ENCODE results near the gene DDX31. TPM values are rescaled to one million over a fixed set of nuclear protein-coding genes. Genes with fewer than 3 reads are reported as not detected.

The DDX31 gene
- total RNA-seq, 1 experiment from 2014 or later, result 19.2 TPM

- Histone ChIP-seq H2AFZ (no peak overlapping the region), H3K36me3 (ENCODE audit: low read depth) (no peaks in the 10 kb centered on the region; the same call in 1 of the 2 replicates), H3K27ac (no peak overlapping the region), H3F3A (ENCODE audit: insufficient read depth, low read depth) (no peaks in the 10 kb centered on the region), H3K4me2 (no peak overlapping the region), H3K4me3 (no peak overlapping the region), H3K9me3 (ENCODE audit: insufficient read depth, low read depth) (no peaks in the 10 kb centered on the region), H4K20me1 (ENCODE audit: insufficient read depth) (no peaks in the 10 kb centered on the region), H3K79me2 (ENCODE audit: low read depth) (no peaks in the 10 kb centered on the region), H3K27me3 (ENCODE audit: insufficient read depth, low read depth) (no peaks in the 10 kb centered on the region), H3K4me1 (replicated peaks; ENCODE audit: insufficient read depth) (no peaks in the 10 kb centered on the region), H3K9me2 (ENCODE audit: insufficient read depth) (no peaks in the 10 kb centered on the region)
- TF ChIP-seq EZH2 (IDR thresholded peaks at IDR 0.05; ENCODE audit: low read depth) (no peak), CTCF (conservative IDR thresholded peaks at IDR 0.05) (no peak)
- CTCF ChIA-PET, result no interaction called here
- BruUV-seq (replicated peaks), result no TSS peak
- POLR2A ChIA-PET (ENCODE audit: unreplicated experiment), result no interaction called here
- no peak for DNase-seq
- intact Hi-C loops (cut with micrococcal nuclease; ENCODE audit: unreplicated experiment), result no loop called here
Measured at GRCh38 chr9:132637801-132638200, 32.0 kb downstream of the DDX31 start.

- H3K9me2 ChIP-seq (ENCODE audit: insufficient read depth), result no peaks in the 10 kb centered on the region
- H3K79me2 ChIP-seq (ENCODE audit: low read depth), result no peaks in the 10 kb centered on the region
- no peak overlapping the region for H2AFZ ChIP-seq
- no peak for TF ChIP-seq EZH2 (IDR thresholded peaks at IDR 0.05; ENCODE audit: low read depth)
- TF ChIP-seq CTCF (conservative IDR thresholded peaks at IDR 0.05), result no peak
- H3K36me3 ChIP-seq (ENCODE audit: low read depth), result no peaks in the 10 kb centered on the region; the same call in 1 of the 2 replicates
- H3K27me3 ChIP-seq (ENCODE audit: insufficient read depth, low read depth), result no peaks in the 10 kb centered on the region
- no peak overlapping the region for H3K27ac ChIP-seq
- no peaks in the 10 kb centered on the region for H3K4me1 ChIP-seq (replicated peaks; ENCODE audit: insufficient read depth)
- CTCF ChIA-PET, result no interaction called here
- POLR2A ChIA-PET (ENCODE audit: unreplicated experiment), result no interaction called here
- no peak overlapping the region for H3K4me3 ChIP-seq
- BruUV-seq (replicated peaks), result no TSS peak
- intact Hi-C loops (cut with micrococcal nuclease; ENCODE audit: unreplicated experiment), result no loop called here
- H4K20me1 ChIP-seq (ENCODE audit: insufficient read depth), result no peaks in the 10 kb centered on the region
- no peak for DNase-seq
- H3K9me3 ChIP-seq (ENCODE audit: insufficient read depth, low read depth), result no peaks in the 10 kb centered on the region
- H3F3A ChIP-seq (ENCODE audit: insufficient read depth, low read depth), result no peaks in the 10 kb centered on the region
- no peak overlapping the region for H3K4me2 ChIP-seq
Measured at GRCh38 chr9:132637351-132637750, 32.4 kb downstream of the DDX31 start.

- Histone ChIP-seq H3K9me3 (ENCODE audit: insufficient read depth, low read depth) (no peaks in the 10 kb centered on the region), H3F3A (ENCODE audit: insufficient read depth, low read depth) (no peaks in the 10 kb centered on the region), H3K27ac (no peak overlapping the region), H3K4me1 (replicated peaks; ENCODE audit: insufficient read depth) (no peaks in the 10 kb centered on the region), H4K20me1 (ENCODE audit: insufficient read depth) (no peaks in the 10 kb centered on the region), H3K79me2 (ENCODE audit: low read depth) (no peaks in the 10 kb centered on the region), H3K9me2 (ENCODE audit: insufficient read depth) (no peaks in the 10 kb centered on the region), H3K36me3 (ENCODE audit: low read depth) (no peaks in the 10 kb centered on the region; the same call in 1 of the 2 replicates), H3K4me3 (no peak overlapping the region), H2AFZ (no peak overlapping the region), H3K4me2 (no peak overlapping the region), H3K27me3 (ENCODE audit: insufficient read depth, low read depth) (no peaks in the 10 kb centered on the region)
- POLR2A ChIA-PET (ENCODE audit: unreplicated experiment), result no interaction called here
- BruUV-seq (replicated peaks), result no TSS peak
- no peak for DNase-seq
- CTCF ChIA-PET, result no interaction called here
- intact Hi-C loops (cut with micrococcal nuclease; ENCODE audit: unreplicated experiment), result no loop called here
- TF ChIP-seq EZH2 (IDR thresholded peaks at IDR 0.05; ENCODE audit: low read depth) (no peak), CTCF (conservative IDR thresholded peaks at IDR 0.05) (no peak)
Measured at GRCh38 chr9:132634327-132634726, 35.5 kb downstream of the DDX31 start.

Data from PC-9 (cell line).